Common myeloid progenitor, CD34-positive (primary cell): ENCODE results near the gene MEGF8.

Experiments used
- CTCF ChIA-PET: fragments of 350-600 bp; sonication (Branson Sonifier 250); formaldehyde crosslinking; loops from one replicate; lab custom pipeline; 2021; ENCODE audit warnings: antibody characterized with exemption; lab: Charles Lee
- POLR2A ChIA-PET: fragments of 350-600 bp; sonication (Branson Sonifier 250); formaldehyde crosslinking; loops from one replicate; lab custom pipeline; 2021; ENCODE audit warnings: antibody characterized with exemption; lab: Charles Lee
- DNase-seq, 3 donors: peaks; one replicate each; pipeline versions ENCODE4 v3.0.0 to v3.0.0-alpha.2; 2013
- H3K27ac ChIP-seq, 2 experiments: 1 replicate in 1 of 2; 2 replicates in 1 of 2; pipeline ENCODE4 v1.7.0; 2013; ENCODE audit warnings: inconsistent platforms in 2 of 2, low read length in 2 of 2, mild to moderate bottlenecking in 2 of 2, low read depth in 1 of 2, moderate library complexity in 1 of 2; ENCODE audit not compliant: severe bottlenecking in 2 of 2, insufficient read depth in 1 of 2, poor library complexity in 1 of 2
- H3K27me3 ChIP-seq, 5 experiments: replicated peaks in 2 of 5; 1 replicate in 3 of 5; 2 replicates in 2 of 5; pipeline versions ENCODE4 v1.6.1 to v1.7.0; 2013; ENCODE audit warnings: low read length in 4 of 5, mild to moderate bottlenecking in 2 of 5, moderate library complexity in 2 of 5, inconsistent platforms in 1 of 5; ENCODE audit not compliant: insufficient read depth in 5 of 5, control insufficient read depth in 4 of 5
- H3K36me3 ChIP-seq, 4 experiments: 1 replicate in 2 of 4; 2 replicates in 2 of 4; pipeline versions ENCODE4 v1.6.1 to v1.7.0; 2013; ENCODE audit warnings: low read length in 3 of 4, control low read depth in 1 of 4, mild to moderate bottlenecking in 1 of 4; ENCODE audit not compliant: control insufficient read depth in 4 of 4, insufficient read depth in 4 of 4
- H3K4me1 ChIP-seq, 4 experiments: 1 replicate in 3 of 4; 2 replicates in 1 of 4; pipeline versions ENCODE4 v1.6.1 to v1.7.1; 2013; ENCODE audit warnings: low read length in 3 of 4, mild to moderate bottlenecking in 3 of 4, control low read depth in 1 of 4, inconsistent platforms in 1 of 4, moderate library complexity in 1 of 4; ENCODE audit not compliant: control insufficient read depth in 4 of 4, insufficient read depth in 4 of 4; ENCODE audit errors: control extremely low read depth in 1 of 4
- H3K4me3 ChIP-seq, 7 experiments: 1 replicate in 4 of 7; 2 replicates in 3 of 7; pipeline versions ENCODE4 v1.5.1 to v1.7.0; 2013; ENCODE audit warnings: mild to moderate bottlenecking in 7 of 7, low read length in 6 of 7, moderate library complexity in 6 of 7, inconsistent platforms in 2 of 7, low read depth in 2 of 7, control low read depth in 1 of 7; ENCODE audit not compliant: insufficient read depth in 4 of 7, control insufficient read depth in 1 of 7; ENCODE audit errors: extremely low read depth in 1 of 7
- H3K9me3 ChIP-seq, 5 experiments: 1 replicate in 4 of 5; 2 replicates in 1 of 5; pipeline versions ENCODE4 v1.6.1 to v1.7.1; 2013; ENCODE audit warnings: low read length in 4 of 5, mild to moderate bottlenecking in 2 of 5, inconsistent platforms in 1 of 5, low read depth in 1 of 5, moderate library complexity in 1 of 5; ENCODE audit not compliant: control insufficient read depth in 4 of 5, insufficient read depth in 2 of 5; ENCODE audit errors: control extremely low read depth in 1 of 5
- WGBS: methylation state at CpG from one replicate; pipeline ENCODE4 v1.1.5; 2013; ENCODE audit not compliant: insufficient coverage; 5-methylcytosine and 5-hydroxymethylcytosine counted together

Gene MEGF8

GRCh38 chr19:42421101-42421500 is 95.7 kb downstream of the MEGF8 start:
- peaks cover 0 to 7% (median 0%) of the 10 kb centered on the region in 5 experiments for H3K27me3 ChIP-seq
- H3K4me3 ChIP-seq: no peak overlapping the region
- DNase-seq: no peak
- H3K36me3 ChIP-seq: peaks cover 0 to 2% (median 0%) of the 10 kb centered on the region in 4 experiments
- no peak overlapping the region for H3K27ac ChIP-seq
- WGBS: 84% methylated on average over 3 of the region's 4 CpGs
- H3K4me1 ChIP-seq: peaks cover 7 to 34% (median 25%) of the 10 kb centered on the region in 4 experiments
- no peaks in the 10 kb centered on the region for H3K9me3 ChIP-seq
- CTCF ChIA-PET: interaction anchor here (0.7 to 2.1 kb wide), 4 partner anchors 17 to 972 kb away, joined by 3 to 8 read pairs (median 7); no protein-coding TSS in a partner anchor
- POLR2A ChIA-PET: no interaction called here

DNA sequence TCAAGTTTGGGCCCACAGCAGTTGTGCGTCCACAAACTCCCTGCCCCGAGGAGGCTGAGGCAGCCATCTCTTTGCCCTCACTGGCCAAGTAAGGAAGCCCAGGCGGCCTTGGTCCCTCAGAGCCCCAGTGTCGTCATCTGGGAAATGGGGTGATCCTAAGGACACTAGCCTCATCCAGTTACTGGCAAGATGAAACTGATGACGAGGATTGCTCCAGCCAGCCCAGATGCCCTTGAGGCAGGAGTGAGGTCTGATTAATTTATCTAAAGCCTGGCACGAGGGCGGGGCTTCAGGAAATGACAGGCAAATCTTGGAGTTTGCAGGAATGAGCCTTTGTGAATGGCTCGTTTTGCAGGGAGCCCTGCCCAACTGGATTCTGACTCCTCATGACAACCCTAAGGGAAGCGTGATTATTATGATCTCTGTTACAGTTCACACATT is 96.2 kb downstream of the MEGF8 start:
- Histone ChIP-seq H3K4me3 (no peak overlapping the region), H3K27me3 (peaks cover 0 to 7% (median 0%) of the 10 kb centered on the region in 5 experiments), H3K9me3 (no peaks in the 10 kb centered on the region), H3K4me1 (peaks cover 7 to 34% (median 25%) of the 10 kb centered on the region in 4 experiments), H3K27ac (no peak overlapping the region), H3K36me3 (peaks cover 0 to under 1% (median 0%) of the 10 kb centered on the region in 4 experiments)
- ChIA-PET POLR2A (no interaction called here), CTCF (interaction anchor here (1.0 to 2.1 kb wide), 2 partner anchors 12 to 19 kb away, joined by 3 to 8 read pairs; no protein-coding TSS in a partner anchor)
- 75% methylated on average over 9 of the region's 9 CpGs for WGBS
- DNase-seq: no peak

DNA sequence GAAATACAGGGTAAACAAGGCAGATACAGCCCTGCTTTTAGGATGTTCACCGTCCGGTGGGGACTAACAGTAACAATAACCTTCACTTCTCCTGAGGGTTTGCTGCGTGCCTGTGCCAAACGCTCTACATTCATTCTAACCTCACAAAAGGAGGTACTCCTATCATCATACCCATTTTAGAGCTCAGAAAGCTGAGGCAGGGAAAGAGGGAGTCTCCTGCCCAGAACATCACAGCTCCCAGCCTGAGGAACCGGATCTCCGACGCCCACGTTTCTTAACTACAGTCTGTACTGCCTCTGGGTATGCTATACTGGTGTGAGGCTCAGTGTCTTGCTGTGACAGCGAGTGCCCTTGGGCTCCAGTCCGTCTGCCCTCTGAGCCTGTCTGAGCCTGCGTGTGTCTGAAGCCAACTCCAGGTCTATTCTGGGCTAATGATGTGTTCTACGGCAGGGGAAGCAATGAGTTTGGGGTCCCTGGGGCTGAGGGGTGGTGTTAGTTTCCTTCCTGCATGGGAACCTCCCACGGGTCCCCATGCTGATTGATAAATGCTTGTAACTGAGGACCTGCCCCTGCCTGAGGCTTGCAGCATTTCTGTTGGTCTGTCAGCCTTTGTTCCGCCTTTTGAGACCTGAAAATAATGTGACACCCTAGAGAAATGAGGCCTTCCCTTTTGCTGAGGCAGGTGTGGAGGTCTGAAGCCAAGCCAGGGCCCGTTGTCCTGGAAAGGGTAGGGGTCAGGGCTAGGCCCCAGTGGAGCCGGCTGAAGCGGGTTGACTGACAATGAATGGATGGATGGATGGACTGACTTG is 96.9 kb downstream of the MEGF8 start:
- CTCF ChIA-PET: interaction anchor here (1.0 to 2.2 kb wide), 3 partner anchors 13 to 32 kb away, joined by 3 to 6 read pairs (median 4); partner anchors contain the start of gene CNFN
- H3K27me3 ChIP-seq: peaks cover 0 to 7% (median 0%) of the 10 kb centered on the region in 5 experiments
- H3K4me3 ChIP-seq: peak overlapping the region in 6 of 7 experiments; percentile 50 to 74 (median 68)
- H3K4me1 ChIP-seq: peaks cover 7 to 34% (median 25%) of the 10 kb centered on the region in 4 experiments
- H3K36me3 ChIP-seq: no peaks in the 10 kb centered on the region
- H3K9me3 ChIP-seq: no peaks in the 10 kb centered on the region
- POLR2A ChIA-PET: no interaction called here
- DNase-seq: peak in 2 of 3 donors; percentile 58 to 72
- 70% methylated on average over 14 of the region's 17 CpGs for WGBS
- peak overlapping the region in 1 of 2 experiments; percentile 12 for H3K27ac ChIP-seq

- H3K36me3 ChIP-seq: no peaks in the 10 kb centered on the region
- WGBS: 0% methylated on average over 32 of the region's 38 CpGs
- peak; percentile 37 to 88 (median 79) for DNase-seq
- ChIA-PET CTCF (interaction anchor here (1.0 to 2.3 kb wide), 4 partner anchors 16 to 33 kb away, joined by 4 to 8 read pairs (median 5); partner anchors contain the start of gene CNFN), POLR2A (interaction anchor here (0.6 to 1.4 kb wide), 2 partner anchors 13 to 26 kb away, joined by 4 read pairs; no protein-coding TSS in a partner anchor)
- H3K4me3 ChIP-seq: peak overlapping the region; percentile 28 to 74 (median 66)
- peaks cover 7 to 34% (median 25%) of the 10 kb centered on the region in 4 experiments for H3K4me1 ChIP-seq
- H3K27ac ChIP-seq: peak overlapping the region in 1 of 2 experiments; percentile 12
- peaks cover 0 to 7% (median 0%) of the 10 kb centered on the region in 5 experiments for H3K27me3 ChIP-seq
- no peaks in the 10 kb centered on the region for H3K9me3 ChIP-seq
Measured at GRCh38 chr19:42422901-42423461, 97.5 kb downstream of the MEGF8 start.

- POLR2A ChIA-PET: interaction anchor here (0.6 to 1.4 kb wide), 2 partner anchors 12 to 27 kb away, joined by 4 read pairs; no protein-coding TSS in a partner anchor
- H3K9me3 ChIP-seq: no peaks in the 10 kb centered on the region
- H3K27me3 ChIP-seq: peaks cover 0 to 7% (median 0%) of the 10 kb centered on the region in 5 experiments
- peak overlapping the region; percentile 28 to 74 (median 68) for H3K4me3 ChIP-seq
- peaks cover 7 to 34% (median 25%) of the 10 kb centered on the region in 4 experiments for H3K4me1 ChIP-seq
- WGBS: 2% methylated on average over 51 of the region's 65 CpGs
- H3K36me3 ChIP-seq: no peaks in the 10 kb centered on the region
- CTCF ChIA-PET: interaction anchor here (1.0 to 2.3 kb wide), 5 partner anchors 10 to 34 kb away, joined by 3 to 8 read pairs (median 4); partner anchors contain the start of gene CNFN
- peak; percentile 88 to 95 (median 95) for DNase-seq
- no peak overlapping the region for H3K27ac ChIP-seq
Measured at GRCh38 chr19:42423462-42424344, 98.3 kb downstream of the MEGF8 start.

DNA sequence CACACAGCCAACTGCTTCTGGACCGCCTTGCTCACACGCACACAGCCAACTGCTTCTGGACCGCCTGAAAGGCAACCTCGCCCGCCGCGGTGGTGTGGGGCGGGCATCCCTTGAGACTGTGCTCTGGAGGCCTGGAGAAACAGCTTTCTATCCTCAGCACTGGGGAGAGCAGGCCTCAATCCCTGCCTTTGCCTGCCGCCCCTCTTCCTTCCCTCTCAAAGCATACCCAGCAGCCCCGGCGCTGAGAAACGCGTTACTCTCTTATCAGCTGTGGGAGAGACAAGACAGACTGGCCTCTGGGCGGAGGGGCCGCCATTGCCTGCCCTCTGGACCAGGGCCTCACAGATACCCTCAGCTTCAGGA is 98.9 kb downstream of the MEGF8 start:
- H3K36me3 ChIP-seq: no peaks in the 10 kb centered on the region
- WGBS: 84% methylated on average over 13 of the region's 15 CpGs
- no peak for DNase-seq
- H3K9me3 ChIP-seq: no peaks in the 10 kb centered on the region
- POLR2A ChIA-PET: interaction anchor here (1.4 kb wide), 1 partner anchor 28 kb away, joined by 4 read pairs; no protein-coding TSS in a partner anchor
- peaks cover 0 to 7% (median 0%) of the 10 kb centered on the region in 5 experiments for H3K27me3 ChIP-seq
- peaks cover 7 to 34% (median 25%) of the 10 kb centered on the region in 4 experiments for H3K4me1 ChIP-seq
- H3K27ac ChIP-seq: no peak overlapping the region
- peak overlapping the region in 3 of 7 experiments; percentile 68 to 74 (median 70) for H3K4me3 ChIP-seq
- CTCF ChIA-PET: interaction anchor here (1.1 to 2.3 kb wide), 3 partner anchors 9 to 16 kb away, joined by 3 to 8 read pairs (median 6); no protein-coding TSS in a partner anchor
